ENCODE measurements around the gene SLF2. TPM values are rescaled to one million over a fixed set of nuclear protein-coding genes. Genes with fewer than 3 reads are reported as not detected.
"Not testable (repeated sequence)": the region's sequence is repeated elsewhere in the genome, so short reads cannot be mapped to it uniquely, and the experiment has no call there.

Gene SLF2
- total and polyA plus RNA-seq, 11 donors: 7.5 to 26.9 (median 16.2) TPM

DNA sequence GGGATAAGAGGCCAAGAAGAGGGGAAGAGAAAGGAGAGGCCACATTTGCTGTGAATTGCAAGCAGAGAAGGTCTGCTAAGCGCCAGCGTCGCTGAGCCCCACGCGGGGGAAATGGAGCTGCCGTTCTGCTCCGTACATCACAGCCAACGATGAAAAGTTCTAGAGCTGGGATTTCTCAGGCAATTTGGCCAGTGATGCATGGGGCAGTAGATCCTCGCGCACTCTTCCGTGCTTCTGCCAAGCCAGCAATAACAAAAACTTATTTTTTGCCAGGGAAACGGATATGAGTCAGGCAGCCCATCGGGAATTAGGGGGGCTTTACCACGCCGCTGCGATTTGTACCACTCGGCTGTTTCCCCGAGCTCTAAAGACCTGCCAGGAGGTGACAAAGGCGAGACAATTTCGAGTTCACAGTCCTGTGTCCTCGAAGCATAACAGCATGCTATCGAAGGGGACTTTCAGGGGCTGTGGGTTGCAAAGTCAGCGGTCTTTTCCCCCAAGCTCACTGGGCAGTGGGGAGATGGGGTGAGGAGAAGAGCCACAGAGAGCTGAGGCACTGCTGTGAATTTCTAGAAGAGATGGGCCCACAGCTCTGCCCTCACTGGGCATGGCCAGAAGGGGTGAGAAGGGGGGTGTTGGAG lies 30.0 kb upstream of the SLF2 start:
- no peak overlapping the region for H3K4me3 ChIP-seq
- ATAC-seq: peak in 3 of 4 donors; percentile 22 to 29 (median 27)
- intact Hi-C loops (cut with DNase I): no loop called here

GRCh38 chr10:100883312-100883821 lies 29.4 kb upstream of the SLF2 start:
- peaks cover 0 to 25% (median 0%) of the 10 kb centered on the region in 12 donors for H3K4me1 ChIP-seq
- no peak for TF ChIP-seq POLR2A (IDR thresholded peaks at IDR 0.05)
- TF ChIP-seq CTCF (IDR thresholded peaks at IDR 0.05): no peak
- intact Hi-C loops (cut with DNase I): no loop called here
- no peaks in the 10 kb centered on the region for H3K9me3 ChIP-seq
- H3K27ac ChIP-seq: peak overlapping the region in 4 of 12 donors; percentile 8 to 34 (median 12)
- DNase-seq (no peak), ATAC-seq (no peak)
- no peaks in the 10 kb centered on the region for H3K36me3 ChIP-seq
- WGBS, 4 donors: 57 to 78% (median 67%) methylated on average over 14 of the region's 14 CpGs
- peaks cover 0 to 9% (median 0%) of the 10 kb centered on the region in 9 donors for H3K27me3 ChIP-seq
- no peak overlapping the region for H3K4me3 ChIP-seq

More for the DNA sequence above, 30.0 kb upstream of the SLF2 start:
- 38 to 64% (median 50%) methylated on average over 23 of the region's 23 CpGs for WGBS, 4 donors
- Histone ChIP-seq H3K9me3 (no peaks in the 10 kb centered on the region), H3K27me3 (peaks cover 0 to 9% (median 0%) of the 10 kb centered on the region in 9 donors), H3K36me3 (no peaks in the 10 kb centered on the region), H3K4me1 (peaks cover 0 to 25% (median 0%) of the 10 kb centered on the region in 12 donors), H3K27ac (peak overlapping the region in 4 of 12 donors; percentile 8 to 34 (median 12))
- TF ChIP-seq CTCF (IDR thresholded peaks at IDR 0.05) (no peak), POLR2A (IDR thresholded peaks at IDR 0.05) (no peak)
- DNase-seq: peak in 2 of 5 donors; percentile 35 to 52

DNA sequence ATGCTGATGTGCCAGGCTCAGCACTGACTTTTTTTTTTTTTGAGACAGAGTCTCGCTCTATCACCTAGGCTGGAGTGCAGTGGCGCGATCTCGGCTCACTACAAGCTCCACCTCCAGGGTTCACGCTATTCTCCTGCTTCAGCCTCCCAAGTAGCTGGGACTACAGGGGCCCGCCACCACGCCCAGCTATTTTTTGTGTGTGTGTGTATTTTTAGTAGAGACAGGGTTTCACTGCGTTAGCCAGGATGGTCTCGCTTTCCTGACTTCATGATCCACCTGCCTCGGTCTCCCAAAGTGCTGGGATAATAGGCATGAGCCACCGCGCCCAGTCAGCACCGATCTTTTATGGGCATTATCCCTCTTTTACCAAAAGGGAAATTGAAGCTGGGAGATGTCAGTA lies 27.2 kb upstream of the SLF2 start:
- H3K27me3 ChIP-seq: peaks cover 0 to 19% (median 3%) of the 10 kb centered on the region in 9 donors
- not testable (repeated sequence) for H3K36me3 ChIP-seq, DNase-seq, ATAC-seq, H3K4me3 ChIP-seq, H3K9me3 ChIP-seq, H3K27ac ChIP-seq
- 91 to 98% (median 96%) methylated on average over 13 of the region's 13 CpGs for WGBS, 4 donors
- peaks cover 0 to 25% (median 0%) of the 10 kb centered on the region in 12 donors for H3K4me1 ChIP-seq
- intact Hi-C loops (cut with DNase I): loop anchor here in 1 of 10 donors (5.0 kb wide), 1 partner anchor 543 kb away; no protein-coding TSS in a partner anchor

- H3K9me3 ChIP-seq: no peaks in the 10 kb centered on the region
- peaks cover 0 to 25% (median 0%) of the 10 kb centered on the region in 12 donors for H3K4me1 ChIP-seq
- no peak for TF ChIP-seq CTCF (IDR thresholded peaks at IDR 0.05)
- TF ChIP-seq POLR2A (IDR thresholded peaks at IDR 0.05): no peak
- ATAC-seq (no peak), DNase-seq (no peak)
- peak overlapping the region in 6 of 12 donors; percentile 27 to 69 (median 61) for H3K27ac ChIP-seq
- intact Hi-C loops (cut with DNase I): loop anchor here in 1 of 10 donors (5.0 kb wide), 1 partner anchor 544 kb away; no protein-coding TSS in a partner anchor
- H3K27me3 ChIP-seq: peaks cover 0 to 23% (median 4%) of the 10 kb centered on the region in 9 donors
- H3K4me3 ChIP-seq: no peak overlapping the region
- WGBS, 4 donors: 94 to 96% (median 94%) methylated on average over 3 of the region's 3 CpGs
- H3K36me3 ChIP-seq: no peaks in the 10 kb centered on the region
Observed at GRCh38 chr10:100886091-100886490, 26.7 kb upstream of the SLF2 start.
